Measurements from ENCODE around the gene CTF1.

Gene CTF1

GRCh38 chr16:30886145-30886544 lies 10.3 kb upstream of the CTF1 start:
- H3K79me2 ChIP-seq (ENCODE audit: low read length) = no peaks in the 10 kb centered on the region
- H3K27ac ChIP-seq (ENCODE audit: low read length) = no peak overlapping the region
- no peaks in the 10 kb centered on the region for H3K9me2 ChIP-seq (replicated peaks; ENCODE audit: insufficient read depth, low read length)
- H3K4me2 ChIP-seq (ENCODE audit: low read depth, low read length) = no peak overlapping the region
- no peak for TF ChIP-seq CTCF (IDR thresholded peaks at IDR 0.05; ENCODE audit: low read length)
- no peak for TF ChIP-seq EZH2 (optimal IDR thresholded peaks at IDR 0.05; ENCODE audit: low read depth, low read length)
- TF ChIP-seq EZH2phosphoT487 (IDR thresholded peaks at IDR 0.05; ENCODE audit: low read length) = no peak
- H3K4me1 ChIP-seq (ENCODE audit: low read length) = no peaks in the 10 kb centered on the region
- H3K36me3 ChIP-seq (replicated peaks; ENCODE audit: insufficient read depth, low read length) = no peaks in the 10 kb centered on the region
- H3F3A ChIP-seq (ENCODE audit: insufficient read depth, low read length) = no peaks in the 10 kb centered on the region
- no peak overlapping the region for H2AFZ ChIP-seq (ENCODE audit: low read length)
- H3K9ac ChIP-seq (ENCODE audit: low read length) = no peak overlapping the region
- H3K4me3 ChIP-seq (ENCODE audit: low read length) = no peak overlapping the region
- no peak for DNase-seq
- H3K27me3 ChIP-seq (replicated peaks; ENCODE audit: insufficient read depth, low read length) = no peaks in the 10 kb centered on the region
- no peaks in the 10 kb centered on the region for H4K20me1 ChIP-seq (ENCODE audit: insufficient read depth, low read length)
- no peaks in the 10 kb centered on the region for H3K9me3 ChIP-seq (replicated peaks; ENCODE audit: insufficient read depth, low read length)

GRCh38 chr16:30887927-30888326 lies 8.5 kb upstream of the CTF1 start:
- no peak overlapping the region for H3K9ac ChIP-seq (ENCODE audit: low read length)
- no peaks in the 10 kb centered on the region for H3K9me3 ChIP-seq (replicated peaks; ENCODE audit: insufficient read depth, low read length)
- no peak for TF ChIP-seq CTCF (IDR thresholded peaks at IDR 0.05; ENCODE audit: low read length)
- no peak for TF ChIP-seq EZH2 (optimal IDR thresholded peaks at IDR 0.05; ENCODE audit: low read depth, low read length)
- TF ChIP-seq EZH2phosphoT487 (IDR thresholded peaks at IDR 0.05; ENCODE audit: low read length) = no peak
- DNase-seq = no peak
- H3K4me1 ChIP-seq (ENCODE audit: low read length) = peaks cover under 1% of the 10 kb centered on the region; the same call in 1 of the 2 replicates
- no peaks in the 10 kb centered on the region for H3K27me3 ChIP-seq (replicated peaks; ENCODE audit: insufficient read depth, low read length)
- no peak overlapping the region for H3K4me2 ChIP-seq (ENCODE audit: low read depth, low read length)
- H3K9me2 ChIP-seq (replicated peaks; ENCODE audit: insufficient read depth, low read length) = no peaks in the 10 kb centered on the region
- no peak overlapping the region for H2AFZ ChIP-seq (ENCODE audit: low read length)
- H3K36me3 ChIP-seq (replicated peaks; ENCODE audit: insufficient read depth, low read length) = no peaks in the 10 kb centered on the region
- no peaks in the 10 kb centered on the region for H3K79me2 ChIP-seq (ENCODE audit: low read length)
- H3K4me3 ChIP-seq (ENCODE audit: low read length) = no peak overlapping the region
- H4K20me1 ChIP-seq (ENCODE audit: insufficient read depth, low read length) = no peaks in the 10 kb centered on the region
- H3F3A ChIP-seq (ENCODE audit: insufficient read depth, low read length) = 0 out of 2 replicates have a peak, but pooled peaks cover 2% of the 10 kb centered on the region
- no peak overlapping the region for H3K27ac ChIP-seq (ENCODE audit: low read length)

- TF ChIP-seq EZH2phosphoT487 (IDR thresholded peaks at IDR 0.05; ENCODE audit: low read length) (no peak), EZH2 (optimal IDR thresholded peaks at IDR 0.05; ENCODE audit: low read depth, low read length) (no peak), CTCF (IDR thresholded peaks at IDR 0.05; ENCODE audit: low read length) (no peak)
- no peak for DNase-seq
- Histone ChIP-seq H3K9me2 (replicated peaks; ENCODE audit: insufficient read depth, low read length) (no peaks in the 10 kb centered on the region), H3K36me3 (replicated peaks; ENCODE audit: insufficient read depth, low read length) (no peaks in the 10 kb centered on the region), H3K4me3 (ENCODE audit: low read length) (no peak overlapping the region), H3K9me3 (replicated peaks; ENCODE audit: insufficient read depth, low read length) (no peaks in the 10 kb centered on the region), H3K79me2 (ENCODE audit: low read length) (no peaks in the 10 kb centered on the region), H3K4me1 (ENCODE audit: low read length) (peaks cover 7% of the 10 kb centered on the region; the same call in 1 of the 2 replicates), H3K4me2 (ENCODE audit: low read depth, low read length) (no peak overlapping the region), H3K27ac (ENCODE audit: low read length) (no peak overlapping the region), H3K9ac (ENCODE audit: low read length) (no peak overlapping the region), H4K20me1 (ENCODE audit: insufficient read depth, low read length) (no peaks in the 10 kb centered on the region), H2AFZ (ENCODE audit: low read length) (no peak overlapping the region), H3K27me3 (replicated peaks; ENCODE audit: insufficient read depth, low read length) (no peaks in the 10 kb centered on the region), H3F3A (ENCODE audit: insufficient read depth, low read length) (peaks cover 9% of the 10 kb centered on the region; the same call in 1 of the 2 replicates)
Measured at GRCh38 chr16:30888856-30889499, 7.4 kb upstream of the CTF1 start.
